Jurkat, Clone E6-1 (cell line): ENCODE measurements around the gene TMEM125.

ENCODE experiments used
- DNase-seq: peaks from one replicate; pipeline ENCODE4 v3.0.0-alpha.2; 2011; ENCODE audit warnings: low read depth, low spot score
- H3K4me3 ChIP-seq: 2 replicates; pipeline ENCODE4 v1.5.1; 2011; ENCODE audit warnings: mild to moderate bottlenecking, low read length, control low read depth, moderate library complexity

The TMEM125 gene

DNA sequence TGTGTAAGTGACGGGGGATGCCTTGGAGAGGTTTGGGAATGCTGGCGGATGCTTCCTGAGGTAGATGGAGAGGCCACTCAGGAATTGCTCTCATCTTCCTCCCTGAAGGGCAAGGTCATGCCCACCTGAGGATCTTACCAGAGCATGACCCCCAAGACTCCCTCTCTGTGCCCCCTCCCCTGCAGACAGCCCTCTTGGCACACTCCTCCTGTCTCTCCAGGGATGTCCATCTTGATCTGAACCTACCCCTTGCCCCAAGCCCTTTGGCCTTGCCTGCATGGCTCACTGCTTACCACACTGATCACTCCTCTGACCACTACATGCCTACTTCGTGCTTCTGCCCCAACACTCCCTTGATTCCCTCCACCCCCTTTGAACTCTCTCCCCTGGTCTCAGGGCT, 50.0 kb downstream of the TMEM125 start:
- no peak for DNase-seq
- no peak overlapping the region for H3K4me3 ChIP-seq

- DNase-seq = no peak
- H3K4me3 ChIP-seq = no peak overlapping the region
Measured at GRCh38 chr1:43321331-43321891, 51.6 kb downstream of the TMEM125 start.

DNA sequence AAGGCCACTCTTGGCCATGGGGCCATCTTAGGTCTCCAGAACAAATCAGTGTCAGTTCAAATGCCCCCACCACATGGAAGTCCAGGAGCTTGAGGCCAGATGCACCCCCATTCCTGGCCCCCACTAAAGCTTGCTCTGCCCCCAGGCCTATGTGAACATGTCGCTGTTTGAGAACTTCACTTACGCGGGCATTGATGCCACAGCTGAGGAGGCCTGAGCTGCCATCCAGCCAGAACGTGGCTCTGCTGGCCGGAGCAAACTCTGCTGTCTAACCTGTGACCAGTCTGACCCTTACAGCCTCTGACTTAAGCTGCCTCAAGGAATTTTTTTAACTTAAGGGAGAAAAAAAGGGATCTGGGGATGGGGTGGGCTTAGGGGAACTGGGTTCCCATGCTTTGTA, 52.7 kb downstream of the TMEM125 start:
- H3K4me3 ChIP-seq = no peak overlapping the region
- no peak for DNase-seq
